ENCODE results near the gene PYGO2.
"Not testable (repeated sequence)": the region's sequence is repeated elsewhere in the genome, so short reads cannot be mapped to it uniquely, and the experiment has no call there.

PYGO2 gene

DNA sequence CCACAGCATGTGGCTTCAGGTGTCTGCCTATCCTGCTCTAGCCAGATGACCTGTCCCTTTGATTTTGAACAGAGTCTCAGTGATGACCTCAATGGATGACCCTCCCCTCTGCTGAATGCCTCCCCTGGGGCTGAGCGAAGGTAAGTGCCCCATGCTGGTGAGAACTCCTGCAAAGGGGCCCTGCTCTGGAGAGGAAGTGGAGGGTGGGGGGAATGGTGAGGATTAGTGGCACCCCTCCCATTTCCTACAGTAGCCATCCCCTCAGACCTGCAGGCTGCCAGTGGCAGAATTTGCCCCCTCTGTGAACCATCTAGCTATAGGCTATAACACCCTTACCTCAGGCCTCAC is 21.4 kb downstream of the PYGO2 start:
- no peak for DNase-seq

DNA sequence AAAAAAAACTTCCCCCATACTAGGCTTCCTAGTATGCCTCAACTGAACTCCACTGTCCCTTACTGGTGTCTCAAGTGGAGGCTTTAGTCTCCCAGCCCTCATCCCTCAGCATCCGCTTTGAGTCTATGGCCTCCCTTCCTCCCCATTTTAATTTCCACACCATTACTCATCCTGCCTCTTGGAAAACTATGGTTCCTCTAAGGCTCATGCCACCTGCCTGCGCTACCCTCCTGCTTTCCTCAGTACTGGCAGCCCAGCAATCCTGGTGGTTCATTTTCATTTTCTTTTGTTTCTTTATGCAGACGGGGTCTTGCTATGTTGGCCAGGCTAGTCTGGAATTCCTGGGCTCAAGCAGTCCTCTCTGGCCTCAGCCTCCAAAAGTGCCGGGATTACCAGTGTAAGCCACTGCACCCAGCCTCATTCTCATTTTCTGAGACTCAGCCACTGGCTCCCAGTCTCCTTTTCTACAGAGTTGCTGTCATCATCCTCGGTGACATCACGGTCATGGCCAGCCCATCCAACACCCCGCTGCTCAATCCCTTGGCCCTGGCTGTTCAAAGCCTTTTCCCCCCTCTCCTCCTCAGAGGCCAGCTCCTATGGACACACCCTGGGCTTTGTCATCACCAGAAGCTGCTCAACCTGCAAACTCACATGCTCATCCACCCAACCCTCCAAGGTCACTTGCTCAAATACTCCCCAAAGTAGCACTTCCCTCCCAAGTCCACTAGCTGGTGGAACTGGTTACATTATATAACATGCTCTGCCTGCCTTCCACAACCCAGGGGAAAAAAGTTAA is 22.8 kb downstream of the PYGO2 start:
- DNase-seq, result no peak

DNA sequence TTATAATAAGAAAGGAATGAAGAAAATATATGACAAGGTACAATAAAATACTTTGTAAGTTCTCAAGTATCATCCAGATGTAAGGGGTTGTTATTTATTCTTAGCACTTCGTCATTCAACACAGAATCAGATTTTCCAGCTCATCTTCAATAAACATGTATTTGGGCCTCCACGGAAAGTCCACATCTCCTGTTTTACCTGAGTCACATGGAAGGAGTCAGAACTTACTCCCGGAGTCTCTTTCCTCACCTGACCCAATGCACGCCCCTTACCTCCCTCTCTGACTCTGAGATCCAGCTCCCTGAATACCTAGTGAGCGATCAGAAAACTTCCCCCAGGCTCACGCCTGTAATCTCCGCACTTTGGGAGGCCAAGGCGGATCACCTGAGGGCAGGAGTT is 23.6 kb downstream of the PYGO2 start:
- no peak for DNase-seq

DNA sequence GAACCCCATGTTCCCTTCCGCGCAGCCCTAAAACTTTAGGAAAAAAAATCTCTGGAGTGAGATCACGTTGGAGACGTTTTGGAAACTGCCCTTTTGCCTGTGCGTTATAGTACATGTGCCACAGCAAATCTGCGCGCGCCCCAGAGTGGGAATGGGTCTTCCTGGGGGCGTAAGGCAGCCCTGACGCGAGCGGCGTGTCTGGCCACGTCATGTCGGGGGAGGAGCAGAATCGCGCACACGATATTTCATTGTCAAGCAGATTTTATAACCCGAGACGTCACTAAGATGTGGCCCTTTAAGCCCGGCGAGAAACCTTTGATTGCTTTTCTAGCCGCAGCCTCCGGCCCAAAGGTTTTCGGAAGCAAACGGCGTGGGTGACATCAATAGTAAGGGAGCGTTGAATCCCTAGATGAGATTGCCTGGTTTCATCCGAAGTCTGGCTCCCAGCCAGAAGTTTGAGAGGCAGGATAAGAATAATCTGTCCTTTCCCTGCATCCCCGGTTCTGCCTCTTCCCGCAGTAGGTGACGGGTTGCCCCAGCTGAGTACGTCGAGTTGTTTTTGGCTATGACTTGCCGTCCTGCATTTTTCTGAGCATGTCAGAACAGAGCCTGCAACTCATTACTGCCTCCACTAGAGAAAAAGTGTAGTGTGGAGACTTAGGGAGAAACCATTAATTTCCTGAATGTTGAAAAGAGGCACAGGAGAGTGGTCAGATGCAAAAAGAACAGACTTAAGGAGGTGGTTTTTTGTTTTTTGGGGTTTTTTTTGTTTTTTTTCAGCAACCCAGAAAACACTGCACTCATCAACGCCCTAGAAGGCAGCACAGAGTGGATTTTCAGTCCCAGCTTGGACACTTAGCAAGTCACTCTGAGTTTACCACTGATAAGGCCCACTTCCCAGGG is 24.2 kb downstream of the PYGO2 start:
- DNase-seq, result peak; percentile 86

DNA sequence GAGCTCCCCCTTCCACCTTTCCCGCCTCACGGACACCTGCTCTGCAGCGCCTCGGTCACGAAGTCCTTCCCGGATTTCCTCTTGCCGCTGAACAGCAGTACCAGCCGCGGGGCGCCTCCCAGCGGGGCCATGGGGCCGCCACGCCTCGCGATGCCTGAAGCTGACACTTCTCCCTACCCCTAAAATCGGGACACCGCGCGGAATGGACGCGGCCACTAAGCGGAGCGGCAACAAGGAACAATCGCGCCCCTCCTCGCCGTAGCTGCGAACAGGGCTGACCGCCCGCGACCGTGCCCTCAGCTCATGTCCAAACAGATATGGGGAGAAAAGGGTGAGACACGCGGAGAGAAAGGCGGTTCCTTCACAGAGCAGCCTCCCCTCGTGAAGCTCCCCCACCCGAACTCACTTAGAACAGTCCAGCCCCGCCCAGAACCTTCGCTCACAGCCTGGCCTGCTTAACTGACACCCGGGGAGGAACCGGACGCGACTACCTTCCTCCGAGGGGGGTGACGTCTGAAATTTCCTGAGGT is 25.0 kb downstream of the PYGO2 start, which contains the start of gene PMVK:
Gene PMVK (minus strand): TSS at position 165 of the 530 bp plus-strand sequence. CDS start 34 bp downstream, at position 131.
- DNase-seq, result peak; percentile 87

DNA sequence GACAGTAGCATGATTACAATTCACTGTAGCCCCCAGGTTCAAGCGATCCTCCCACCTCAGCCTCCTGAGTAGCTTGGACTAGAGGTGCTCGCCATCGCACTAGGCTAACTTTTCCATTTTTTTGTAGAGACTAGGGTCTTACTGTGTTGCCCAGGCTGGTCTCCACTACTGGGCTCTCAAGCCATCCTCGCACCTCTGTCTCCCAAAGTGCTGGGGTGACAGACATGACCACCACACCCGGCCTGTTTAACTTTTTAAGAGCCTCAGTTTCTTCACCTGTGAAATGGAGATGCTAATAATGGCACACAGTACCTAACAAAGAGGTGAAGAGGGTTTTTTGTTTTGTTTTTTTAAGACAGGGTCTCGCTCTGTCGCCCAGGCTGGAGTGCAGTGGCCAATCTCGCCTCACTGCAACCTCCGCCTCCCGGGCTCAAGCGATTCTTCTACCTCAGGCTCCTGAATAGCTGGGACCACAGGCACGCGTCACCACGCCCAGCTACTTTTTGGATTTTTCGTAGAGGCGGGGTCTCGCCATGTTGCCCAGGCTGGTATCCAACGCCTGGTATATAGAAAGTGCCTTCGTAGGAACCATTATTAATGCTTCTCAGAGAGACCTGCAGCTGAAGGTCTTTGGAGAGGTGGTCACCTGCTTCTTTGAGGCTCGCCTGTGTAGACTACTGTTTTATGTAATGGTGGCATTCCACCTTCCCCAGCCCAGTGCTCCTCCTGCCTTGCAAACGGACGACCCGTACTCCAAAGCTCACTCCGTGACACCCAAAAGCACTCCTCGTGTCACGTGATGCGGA is 25.6 kb downstream of the PYGO2 start:
- DNase-seq, result no peak

DNA sequence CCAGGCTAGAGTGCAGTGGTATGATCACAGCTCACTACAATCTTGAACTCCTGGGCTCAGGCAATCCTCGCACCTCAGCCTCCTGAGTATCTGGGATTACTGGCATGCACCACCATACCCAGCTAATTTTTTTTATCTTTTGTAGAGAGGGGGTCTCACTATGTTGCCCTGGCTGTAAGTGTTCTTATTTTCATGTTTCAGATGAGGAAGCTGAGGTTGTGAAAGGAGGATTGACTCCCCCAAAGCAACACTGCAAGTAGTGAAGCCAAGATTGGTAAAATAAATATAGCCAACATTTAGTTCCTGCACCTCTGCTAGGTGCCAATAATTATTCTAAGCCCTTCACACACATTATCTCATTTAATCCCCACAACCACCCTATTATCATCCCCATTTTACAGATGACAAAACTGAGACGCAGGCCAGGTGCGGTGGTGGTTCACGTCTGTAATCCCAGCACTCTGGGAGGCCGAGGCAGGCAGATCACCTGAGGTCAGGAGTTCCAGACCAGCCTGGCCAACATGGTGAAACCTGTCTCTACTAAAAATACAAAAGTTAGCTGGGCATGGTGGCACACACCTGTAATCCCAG is 27.1 kb downstream of the PYGO2 start:
- no peak for DNase-seq

DNA sequence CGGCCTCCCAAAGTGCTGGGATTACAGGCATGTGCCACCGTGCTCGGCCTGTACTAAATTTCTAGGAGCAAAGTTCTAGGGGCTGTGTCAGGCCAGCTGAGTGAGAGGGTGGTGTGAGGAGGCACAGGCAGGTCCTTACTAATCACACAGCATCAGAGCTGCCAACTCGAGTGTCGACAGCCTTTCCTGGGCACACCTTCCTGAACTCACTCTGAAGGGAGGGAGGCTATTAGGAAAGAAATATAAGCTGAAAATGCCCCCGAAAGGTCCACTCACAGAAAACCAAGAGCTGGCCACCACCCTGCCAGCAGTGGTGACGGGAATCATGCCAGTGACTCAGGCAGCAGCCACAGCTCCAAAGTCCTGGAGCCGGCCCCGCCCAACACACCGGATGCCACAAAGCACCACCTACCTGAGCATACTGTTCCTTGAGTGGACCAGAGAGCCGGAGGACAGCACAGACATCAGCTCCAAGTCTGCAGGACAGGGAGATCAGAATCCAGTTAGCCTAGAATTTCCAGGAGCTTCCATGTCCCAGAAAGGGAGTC is 29.6 kb downstream of the PYGO2 start:
- DNase-seq, result no peak

DNA sequence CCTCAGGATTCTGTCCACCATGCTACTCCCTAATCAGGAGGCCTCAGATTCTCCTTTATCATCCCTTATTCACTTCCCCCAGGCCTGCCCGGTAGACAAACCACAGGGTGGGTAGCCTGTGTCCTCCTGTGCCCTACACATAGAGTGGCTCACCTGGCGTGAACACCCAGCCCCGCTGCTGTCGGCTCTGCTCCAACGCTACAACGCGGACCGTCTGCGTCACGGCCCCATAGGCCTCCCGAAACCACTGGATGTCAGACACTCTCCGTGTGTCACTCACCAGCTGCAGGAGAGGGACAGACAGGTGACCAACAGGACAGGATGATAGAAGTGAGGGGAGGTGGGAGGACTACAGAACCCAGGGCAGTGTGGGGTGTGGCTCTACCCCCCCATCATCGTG is 35.4 kb downstream of the PYGO2 start:
- DNase-seq, result no peak

DNA sequence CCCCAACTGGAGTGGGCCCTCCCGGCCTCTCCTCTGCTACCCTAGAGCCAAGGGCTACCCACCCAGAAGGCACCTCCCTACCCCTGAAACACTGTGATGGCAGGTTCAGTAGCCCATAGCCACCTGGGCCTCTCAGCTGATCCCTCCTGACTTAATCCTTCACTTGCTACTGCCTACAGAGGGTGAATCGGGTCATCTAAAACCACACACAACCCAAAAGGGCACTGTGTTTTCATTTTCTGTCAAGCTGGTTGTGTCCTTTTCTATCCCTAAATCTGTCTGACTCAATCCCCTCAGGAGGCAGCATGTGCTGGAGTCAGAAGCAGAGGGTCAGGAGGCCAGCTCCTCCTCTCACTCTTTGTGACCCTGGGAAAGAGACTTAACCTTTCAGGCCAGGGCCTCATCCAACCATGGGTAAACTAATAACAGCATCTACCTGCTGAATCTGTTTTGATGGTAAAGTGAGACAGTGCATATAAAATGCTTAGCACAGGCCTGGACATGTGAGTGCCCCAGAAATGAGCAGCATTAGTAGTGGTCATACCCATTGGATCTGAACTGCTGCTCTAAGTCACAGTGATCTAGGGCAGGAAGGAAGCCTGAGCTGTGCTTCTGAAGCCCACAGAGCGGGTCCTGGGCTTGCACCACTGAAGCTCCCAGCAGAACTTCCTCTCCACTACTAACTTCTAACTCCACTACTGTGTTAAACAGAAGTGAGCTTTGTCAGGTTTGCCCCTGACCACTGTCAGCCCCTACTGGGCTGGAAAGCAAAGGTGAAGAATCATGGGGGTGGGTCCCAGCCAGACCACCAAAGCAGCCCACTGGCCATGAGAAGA is 36.0 kb downstream of the PYGO2 start:
- DNase-seq, result no peak

DNA sequence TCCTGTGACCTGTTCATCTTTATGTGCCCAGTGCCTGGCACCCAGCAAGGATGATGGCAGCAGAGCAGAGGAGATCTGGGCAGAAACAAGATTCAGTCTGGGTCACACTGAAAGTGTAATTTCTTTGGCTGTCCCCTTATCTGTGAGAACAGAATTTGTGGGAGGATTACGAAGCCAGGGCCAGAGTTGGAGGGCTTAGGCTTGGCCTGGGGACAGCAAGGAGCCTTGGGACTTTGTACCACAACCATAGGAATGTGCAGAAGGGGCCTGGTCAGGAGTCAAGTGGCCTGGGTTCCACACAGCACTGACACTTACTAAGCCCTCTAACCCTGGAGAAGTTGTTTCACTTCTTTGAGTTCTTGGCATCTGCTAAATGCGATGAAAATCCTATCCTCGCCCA is 37.9 kb downstream of the PYGO2 start:
- no peak for DNase-seq

DNA sequence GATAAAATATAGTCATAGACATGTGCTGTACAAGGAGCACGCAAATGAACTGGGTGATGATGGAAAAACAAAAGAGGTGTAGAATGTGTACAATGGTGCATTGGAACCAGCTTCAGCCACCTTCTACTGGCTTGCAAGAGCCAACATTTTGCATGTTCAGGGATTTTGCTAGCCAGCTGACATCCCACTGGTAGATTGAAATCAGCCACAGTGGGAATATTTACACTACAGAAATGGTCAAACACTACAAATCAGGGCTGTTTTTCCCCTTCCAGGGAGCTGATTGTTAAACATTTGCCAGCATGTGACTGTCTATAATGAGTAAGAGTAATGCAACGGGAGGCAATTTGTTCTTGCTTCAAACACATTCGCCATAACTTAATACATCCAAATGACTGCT is 48.3 kb downstream of the PYGO2 start:
- DNase-seq, result no peak

DNA sequence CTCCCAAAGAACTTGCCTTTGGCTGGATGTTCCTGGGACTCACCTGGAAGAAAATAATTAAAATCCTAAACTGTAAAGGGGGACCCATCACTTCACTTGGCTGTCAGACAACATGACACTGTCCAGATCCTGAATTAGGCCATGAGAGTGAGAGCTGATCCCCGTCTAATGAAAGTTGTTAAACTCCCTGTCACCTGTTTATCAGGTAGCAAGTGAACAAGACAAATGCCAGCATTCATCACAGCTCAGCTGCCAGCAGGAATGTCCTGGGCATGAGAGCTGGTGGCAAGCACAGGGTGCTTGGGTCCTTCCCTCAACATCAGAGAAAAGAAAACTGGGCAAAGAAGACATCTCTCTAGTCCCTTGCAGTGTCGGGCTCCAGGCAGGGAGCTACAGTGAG is 48.8 kb downstream of the PYGO2 start:
- no peak for DNase-seq

DNA sequence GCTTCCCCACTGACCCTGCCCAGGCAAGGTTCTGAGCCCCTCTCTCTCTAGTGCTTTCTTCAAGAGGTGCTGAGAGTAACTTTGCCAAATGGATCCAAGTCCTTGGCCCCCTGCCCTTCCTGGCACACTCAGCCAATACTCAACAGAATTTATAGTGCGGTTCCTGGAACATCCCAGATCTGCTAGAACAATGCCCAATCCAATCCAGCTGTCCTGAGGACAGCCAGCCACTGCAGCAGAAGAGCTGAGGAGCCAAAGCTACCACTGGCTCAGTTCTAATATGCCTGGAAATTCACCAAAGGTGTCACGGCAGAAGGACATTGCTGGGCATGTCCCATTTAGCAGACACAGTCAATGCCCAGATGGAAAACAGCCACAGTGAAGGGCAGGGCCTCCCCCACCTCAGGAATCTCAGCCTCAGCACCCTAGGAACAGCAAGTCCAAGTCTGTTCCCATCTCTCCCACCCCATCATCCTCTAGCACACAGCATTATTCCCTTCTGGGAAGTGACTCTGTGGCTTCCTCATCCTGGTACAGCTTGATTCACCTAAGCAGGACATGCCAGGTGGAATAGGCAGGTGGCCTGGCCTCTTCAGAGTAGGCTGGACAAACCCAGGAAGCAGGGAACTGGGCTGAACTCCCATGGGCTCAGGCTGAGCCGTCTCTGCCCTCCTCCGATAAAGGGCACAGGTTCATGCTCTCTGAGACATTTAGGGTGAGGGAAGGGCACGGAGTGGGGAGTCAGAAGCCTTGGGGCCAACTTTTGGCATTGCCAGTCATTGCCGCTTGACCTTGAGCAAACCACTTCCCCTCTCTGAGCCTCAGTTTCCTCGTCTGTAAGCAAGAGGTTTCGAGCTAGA is 49.7 kb downstream of the PYGO2 start:
- DNase-seq, result no peak

DNA sequence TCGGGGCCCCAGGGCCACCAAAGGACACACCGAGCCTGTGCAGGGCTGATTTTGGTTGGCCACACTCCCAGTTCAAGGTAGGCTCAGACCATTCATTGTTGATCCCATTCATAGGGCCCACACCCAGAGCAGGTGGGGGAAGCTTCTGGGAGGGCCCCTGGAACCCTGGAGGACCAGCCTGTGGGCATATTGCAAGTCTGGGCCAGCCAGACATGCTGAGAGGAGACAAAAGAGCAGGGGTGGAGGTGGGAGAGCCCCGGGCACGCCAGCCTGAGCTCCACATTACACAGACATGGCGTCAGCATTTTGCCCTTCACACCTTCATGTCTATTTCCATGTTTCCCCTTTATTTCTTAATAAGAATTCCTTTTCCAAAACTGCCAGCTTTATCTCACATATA is 50.7 kb downstream of the PYGO2 start:
- no peak for DNase-seq

DNA sequence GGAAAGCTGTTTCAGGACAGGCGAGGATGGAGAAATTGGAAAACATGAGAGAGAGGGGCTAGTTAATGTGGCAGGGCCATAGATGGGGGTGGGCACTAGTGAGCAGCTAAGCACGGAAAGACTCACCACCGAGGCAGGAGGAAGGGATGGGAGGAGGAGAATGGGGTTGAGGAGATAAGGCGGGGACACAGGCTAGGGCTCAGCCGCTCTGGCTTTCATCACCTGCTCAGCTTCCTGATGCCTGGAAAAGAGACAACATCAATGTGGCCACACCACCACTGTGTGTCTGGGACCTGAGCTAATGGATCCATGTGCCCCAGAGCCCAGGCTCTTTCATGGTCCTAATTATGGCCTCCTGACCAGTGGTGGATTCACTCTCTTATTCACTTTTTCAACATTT is 52.6 kb downstream of the PYGO2 start:
- no peak for DNase-seq

DNA sequence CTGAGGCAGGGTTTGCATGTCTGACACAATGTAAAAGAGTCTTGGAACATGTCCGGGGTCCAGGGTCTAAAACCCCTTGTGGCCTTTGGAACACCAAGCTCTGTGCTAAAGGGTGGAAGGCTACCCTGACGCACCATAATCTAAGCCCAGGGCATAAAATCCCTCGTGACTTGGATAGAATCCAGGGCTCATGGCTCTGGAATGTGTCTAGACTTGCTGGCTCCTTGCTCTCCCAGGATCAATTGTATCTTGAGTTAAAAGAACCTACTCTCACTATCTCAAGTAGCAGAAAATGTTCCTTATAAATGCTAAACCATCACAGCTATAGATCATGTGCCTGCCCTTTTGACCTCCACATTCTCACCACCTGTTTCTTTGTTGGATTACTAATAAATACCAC is 53.5 kb downstream of the PYGO2 start:
- not testable (repeated sequence) for DNase-seq
